HCT116 (cell line): ENCODE results near the gene YWHAQ. TPM values are rescaled to one million over a fixed set of nuclear protein-coding genes. Genes with fewer than 3 reads are reported as not detected.

ENCODE experiments used
- ATAC-seq: fragments of 200-7000 bp; cut with Tn5 transposase; 2 replicates; pipeline ENCODE4 v1.9.1; 2020; ENCODE audit warnings: mild to moderate bottlenecking, moderate library complexity
- BruUV-seq: library from RNA; stranded (reverse); fragments of 400-500 nt; replicated peaks from 2 replicates; lab custom pipeline; 2021; lab: Mats Ljungman, UMichigan
- CTCF ChIA-PET: fragments of 300-600 bp; sonication (Branson Sonifier 250); formaldehyde crosslinking; loops from one replicate; lab custom pipeline; 2021; ENCODE audit warnings: antibody characterized with exemption; lab: Charles Lee
- POLR2A ChIA-PET: fragments of 300-600, 350-600 bp; sonication (Branson Sonifier 250); formaldehyde crosslinking; loops from one replicate; lab custom pipeline; 2021; ENCODE audit warnings: antibody characterized with exemption; lab: Charles Lee
- RAD21 ChIA-PET, 2 experiments: fragments of 300-600 bp; sonication (Branson Sonifier 250); formaldehyde crosslinking; loops; one replicate each; lab custom pipeline; 2023; ENCODE audit warnings: low total read pairs in 2 of 2; ENCODE audit not compliant: uncharacterized antibody in 2 of 2, unreplicated experiment in 2 of 2, low non-redundant PET in 1 of 2; lab: Charles Lee
- DNase-seq: peaks from one replicate; pipeline ENCODE4 v3.0.0-alpha.2; 2010; ENCODE audit warnings: low read depth, low spot score
- H2AFZ ChIP-seq: fragments of 200-600 bp; shearing (Covaris generic), sonication (generic); 2 replicates; pipeline ENCODE4 v1.6.1; 2017; ENCODE audit warnings: low read depth, mixed run types, mixed read lengths, antibody characterized with exemption, low read length; ENCODE audit not compliant: poor library complexity, severe bottlenecking
- H3K27ac ChIP-seq: 2 replicates; pipeline ENCODE4 v1.5.1; 2012; ENCODE audit warnings: low read depth, low read length
- H3K27me3 ChIP-seq: fragments of 200-600 bp; sonication (generic); 2 replicates; pipeline ENCODE4 v1.6.1; 2016; ENCODE audit warnings: mixed run types, low read length, mixed read lengths; ENCODE audit not compliant: insufficient read depth
- H3K36me3 ChIP-seq, 2 experiments: fragments of 200-500 bp in 1 of 2; fragments of 200-600 bp in 1 of 2; sonication (Bioruptor generic) in 1 of 2; sonication (generic) in 1 of 2; 2 replicates each; pipeline versions ENCODE4 v1.5.1 to v1.6.1; 2014 to 2016; ENCODE audit warnings: low read length in 2 of 2, inconsistent platforms in 1 of 2, mixed read lengths in 1 of 2, mixed run types in 1 of 2; ENCODE audit not compliant: insufficient read depth in 2 of 2, control insufficient read depth in 1 of 2
- H3K4me1 ChIP-seq, 2 experiments: fragments of 200-600 bp in 1 of 2; sonication (generic) in 1 of 2; 2 replicates each; pipeline versions ENCODE4 v1.5.1 to v1.6.1; 2012 to 2017; ENCODE audit warnings: low read length in 2 of 2, inconsistent platforms in 1 of 2, mild to moderate bottlenecking in 1 of 2, mixed read lengths in 1 of 2, mixed run types in 1 of 2, moderate library complexity in 1 of 2; ENCODE audit not compliant: insufficient read depth in 2 of 2, control insufficient read depth in 1 of 2
- H3K4me2 ChIP-seq: fragments of 200-600 bp; sonication (generic); 2 replicates; pipeline ENCODE4 v1.6.1; 2017; ENCODE audit warnings: mixed run types, low read length, mixed read lengths
- H3K4me3 ChIP-seq, 2 experiments: fragments of 200-600 bp in 1 of 2; sonication (generic) in 1 of 2; replicated peaks in 1 of 2; 2 replicates each; pipeline ENCODE4 v1.5.1; 2011 to 2016; ENCODE audit warnings: low read length in 2 of 2, control low read depth in 1 of 2, low read depth in 1 of 2, mild to moderate bottlenecking in 1 of 2, mixed read lengths in 1 of 2, mixed run types in 1 of 2
- H3K79me2 ChIP-seq: fragments of 200-600 bp; sonication (generic); 2 replicates; pipeline ENCODE4 v1.6.1; 2017; ENCODE audit warnings: mild to moderate bottlenecking, mixed run types, low read length, moderate library complexity, mixed read lengths; ENCODE audit not compliant: insufficient read depth
- H3K9ac ChIP-seq: fragments of 200-600 bp; sonication (generic); 2 replicates; pipeline ENCODE4 v1.6.1; 2016; ENCODE audit warnings: low read length, mixed read lengths
- H3K9me2 ChIP-seq: fragments of 200-600 bp; sonication (generic), shearing (Covaris generic); 2 replicates; pipeline ENCODE4 v1.6.1; 2017; ENCODE audit warnings: mixed run types, mild to moderate bottlenecking, moderate library complexity; ENCODE audit not compliant: insufficient read depth
- H3K9me3 ChIP-seq, 2 experiments: fragments of 200-500 bp in 1 of 2; fragments of 200-600 bp in 1 of 2; sonication (Bioruptor generic) in 1 of 2; sonication (generic) in 1 of 2; 2 replicates each; pipeline ENCODE4 v1.6.1; 2014 to 2017; ENCODE audit warnings: low read length in 2 of 2, mixed read lengths in 2 of 2, inconsistent platforms in 1 of 2, low read depth in 1 of 2, mild to moderate bottlenecking in 1 of 2, mixed run types in 1 of 2, moderate library complexity in 1 of 2; ENCODE audit not compliant: control insufficient read depth in 1 of 2, insufficient read depth in 1 of 2
- H4K20me1 ChIP-seq: fragments of 200-600 bp; sonication (generic), shearing (Covaris generic); 2 replicates; pipeline ENCODE4 v1.6.1; 2017; ENCODE audit warnings: mixed run types, mild to moderate bottlenecking, moderate library complexity; ENCODE audit not compliant: insufficient read depth
- CBX3 ChIP-seq: IDR thresholded peaks from 2 replicates; pipeline ENCODE4 v1.6.1; 2012; ENCODE audit warnings: low read depth
- EZH2 ChIP-seq: fragments of 200-600 bp; sonication (generic); IDR thresholded peaks from 2 replicates; pipeline ENCODE4 v1.6.1; 2017; ENCODE audit warnings: antibody characterized with exemption, mixed run types
- EZH2phosphoT487 ChIP-seq: fragments of 200-600 bp; IDR thresholded peaks from 2 replicates; pipeline ENCODE4 v1.6.1; 2018; ENCODE audit warnings: antibody characterized with exemption, borderline replicate concordance
- FOSL1 ChIP-seq: IDR thresholded peaks from 2 replicates; pipeline ENCODE4 v1.6.1; 2012; ENCODE audit warnings: low read depth
- MAX ChIP-seq: IDR thresholded peaks from 2 replicates; pipeline ENCODE4 v1.6.1; 2012
- POLR2AphosphoS5 ChIP-seq: IDR thresholded peaks from 2 replicates; pipeline ENCODE4 v1.6.1; 2011; ENCODE audit warnings: mild to moderate bottlenecking, low read depth, low read length, moderate library complexity
- SP1 ChIP-seq: IDR thresholded peaks from 2 replicates; pipeline ENCODE4 v1.6.1; 2012; ENCODE audit warnings: low read depth
- SRF ChIP-seq: IDR thresholded peaks from 2 replicates; pipeline ENCODE4 v1.6.1; 2012; ENCODE audit warnings: low read depth
- YY1 ChIP-seq: IDR thresholded peaks from 2 replicates; pipeline ENCODE4 v1.6.1; 2011; ENCODE audit warnings: low read length, low read depth, moderate library complexity, mild to moderate bottlenecking; ENCODE audit not compliant: insufficient replicate concordance; ENCODE audit errors: extremely low read depth
- ZNF274 ChIP-seq: fragments of 200-500 bp; sonication (Bioruptor generic); IDR thresholded peaks from 2 replicates; pipeline ENCODE4 v1.6.1; 2014; ENCODE audit warnings: mild to moderate bottlenecking, low read depth, low read length, inconsistent platforms
- intact Hi-C: fragments of 100-400 bp; cut with micrococcal nuclease; formaldehyde crosslinking; loops from 2 replicates; pipeline ENCODE4 v1.10.0; 2022
- total RNA-seq: library from RNA; stranded (reverse); gene quantifications from one replicate; pipeline ENCODE4 v1.2.1, GENCODE V29; 2021; ENCODE audit not compliant: unreplicated experiment
- TF ChIP-seq, protein P1 (sequence below), 3 experiments: fragments of 200-600 bp in 1 of 3; sonication (generic) in 1 of 3; IDR thresholded peaks in 2 of 3; conservative IDR thresholded peaks in 1 of 3; 2 replicates each; pipeline ENCODE4 v1.5.1; 2012 to 2017; ENCODE audit warnings: low read depth in 2 of 3, low read length in 2 of 3, antibody characterized with exemption in 1 of 3, borderline replicate concordance in 1 of 3, control low read depth in 1 of 3, mild to moderate bottlenecking in 1 of 3, mixed read lengths in 1 of 3, mixed run types in 1 of 3, moderate library complexity in 1 of 3; ENCODE audit not compliant: insufficient read depth in 1 of 3
- TF ChIP-seq, protein P2 (sequence below): IDR thresholded peaks from 2 replicates; pipeline ENCODE4 v1.6.1; 2012; ENCODE audit warnings: low read depth

The YWHAQ gene
- total RNA-seq, 1 experiment from 2014 or later: 365 TPM

DNA sequence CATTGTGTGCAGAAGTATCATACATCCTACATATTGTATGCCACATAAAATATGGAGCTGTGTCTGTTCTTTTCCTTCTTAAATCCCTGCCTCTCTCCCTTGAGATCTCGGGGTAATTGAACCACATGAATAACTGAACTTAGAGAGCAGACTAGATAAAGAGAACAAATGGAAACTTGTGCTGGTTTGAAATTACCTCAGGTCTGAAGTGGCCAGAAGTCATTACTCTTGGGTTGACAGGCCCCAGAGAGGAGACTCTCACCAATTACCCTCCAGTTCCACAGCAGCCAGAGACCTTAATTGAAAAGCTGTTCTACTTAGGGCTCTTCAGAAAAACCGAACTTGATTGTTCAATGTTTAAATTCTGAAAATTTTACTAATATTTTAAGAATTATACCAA lies 70.2 kb downstream of the YWHAQ start:
- H3K9me2 ChIP-seq: no peaks in the 10 kb centered on the region
- TF ChIP-seq FOSL1: no peak
- no peak for TF ChIP-seq MAX
- TF ChIP-seq SP1: no peak
- TF ChIP-seq, protein P1, sequence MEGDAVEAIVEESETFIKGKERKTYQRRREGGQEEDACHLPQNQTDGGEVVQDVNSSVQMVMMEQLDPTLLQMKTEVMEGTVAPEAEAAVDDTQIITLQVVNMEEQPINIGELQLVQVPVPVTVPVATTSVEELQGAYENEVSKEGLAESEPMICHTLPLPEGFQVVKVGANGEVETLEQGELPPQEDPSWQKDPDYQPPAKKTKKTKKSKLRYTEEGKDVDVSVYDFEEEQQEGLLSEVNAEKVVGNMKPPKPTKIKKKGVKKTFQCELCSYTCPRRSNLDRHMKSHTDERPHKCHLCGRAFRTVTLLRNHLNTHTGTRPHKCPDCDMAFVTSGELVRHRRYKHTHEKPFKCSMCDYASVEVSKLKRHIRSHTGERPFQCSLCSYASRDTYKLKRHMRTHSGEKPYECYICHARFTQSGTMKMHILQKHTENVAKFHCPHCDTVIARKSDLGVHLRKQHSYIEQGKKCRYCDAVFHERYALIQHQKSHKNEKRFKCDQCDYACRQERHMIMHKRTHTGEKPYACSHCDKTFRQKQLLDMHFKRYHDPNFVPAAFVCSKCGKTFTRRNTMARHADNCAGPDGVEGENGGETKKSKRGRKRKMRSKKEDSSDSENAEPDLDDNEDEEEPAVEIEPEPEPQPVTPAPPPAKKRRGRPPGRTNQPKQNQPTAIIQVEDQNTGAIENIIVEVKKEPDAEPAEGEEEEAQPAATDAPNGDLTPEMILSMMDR (IDR thresholded peaks at IDR 0.05 in 2 of 3, conservative IDR thresholded peaks at IDR 0.05 in 1 of 3; ENCODE audit: borderline replicate concordance in 1 of 3, insufficient read depth in 1 of 3, low read depth in 2 of 3, low read length in 2 of 3): no peak
- TF ChIP-seq POLR2AphosphoS5: no peak
- TF ChIP-seq, protein P2, sequence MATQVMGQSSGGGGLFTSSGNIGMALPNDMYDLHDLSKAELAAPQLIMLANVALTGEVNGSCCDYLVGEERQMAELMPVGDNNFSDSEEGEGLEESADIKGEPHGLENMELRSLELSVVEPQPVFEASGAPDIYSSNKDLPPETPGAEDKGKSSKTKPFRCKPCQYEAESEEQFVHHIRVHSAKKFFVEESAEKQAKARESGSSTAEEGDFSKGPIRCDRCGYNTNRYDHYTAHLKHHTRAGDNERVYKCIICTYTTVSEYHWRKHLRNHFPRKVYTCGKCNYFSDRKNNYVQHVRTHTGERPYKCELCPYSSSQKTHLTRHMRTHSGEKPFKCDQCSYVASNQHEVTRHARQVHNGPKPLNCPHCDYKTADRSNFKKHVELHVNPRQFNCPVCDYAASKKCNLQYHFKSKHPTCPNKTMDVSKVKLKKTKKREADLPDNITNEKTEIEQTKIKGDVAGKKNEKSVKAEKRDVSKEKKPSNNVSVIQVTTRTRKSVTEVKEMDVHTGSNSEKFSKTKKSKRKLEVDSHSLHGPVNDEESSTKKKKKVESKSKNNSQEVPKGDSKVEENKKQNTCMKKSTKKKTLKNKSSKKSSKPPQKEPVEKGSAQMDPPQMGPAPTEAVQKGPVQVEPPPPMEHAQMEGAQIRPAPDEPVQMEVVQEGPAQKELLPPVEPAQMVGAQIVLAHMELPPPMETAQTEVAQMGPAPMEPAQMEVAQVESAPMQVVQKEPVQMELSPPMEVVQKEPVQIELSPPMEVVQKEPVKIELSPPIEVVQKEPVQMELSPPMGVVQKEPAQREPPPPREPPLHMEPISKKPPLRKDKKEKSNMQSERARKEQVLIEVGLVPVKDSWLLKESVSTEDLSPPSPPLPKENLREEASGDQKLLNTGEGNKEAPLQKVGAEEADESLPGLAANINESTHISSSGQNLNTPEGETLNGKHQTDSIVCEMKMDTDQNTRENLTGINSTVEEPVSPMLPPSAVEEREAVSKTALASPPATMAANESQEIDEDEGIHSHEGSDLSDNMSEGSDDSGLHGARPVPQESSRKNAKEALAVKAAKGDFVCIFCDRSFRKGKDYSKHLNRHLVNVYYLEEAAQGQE: no peak
- TF ChIP-seq EZH2: no peak
- no peak for TF ChIP-seq CBX3
- TF ChIP-seq SRF: no peak
- no peak for TF ChIP-seq ZNF274
- no peak for TF ChIP-seq EZH2phosphoT487
- TF ChIP-seq YY1: no peak
- TF ChIP-seq, all 23 proteins: peak for 0
- no peaks in the 10 kb centered on the region for H4K20me1 ChIP-seq
- intact Hi-C loops: no loop called here
- no peak overlapping the region for H3K9ac ChIP-seq
- H3K36me3 ChIP-seq: no peaks in the 10 kb centered on the region
- RAD21 ChIA-PET: no interaction called here
- POLR2A ChIA-PET: no interaction called here
- H3K79me2 ChIP-seq: peaks cover 12% of the 10 kb centered on the region
- CTCF ChIA-PET: no interaction called here
- no peaks in the 10 kb centered on the region for H3K27me3 ChIP-seq
- BruUV-seq: no TSS peak
- H2AFZ ChIP-seq: no peak overlapping the region
- no peak overlapping the region for H3K4me3 ChIP-seq
- H3K4me1 ChIP-seq: peaks cover 22 to 42% of the 10 kb centered on the region in 2 experiments
- ATAC-seq (no peak), DNase-seq (no peak)
- H3K4me2 ChIP-seq: no peak overlapping the region
- H3K9me3 ChIP-seq: no peaks in the 10 kb centered on the region
- no peak overlapping the region for H3K27ac ChIP-seq
